ENCODE results near the gene ACTRT2.

ACTRT2 gene

DNA sequence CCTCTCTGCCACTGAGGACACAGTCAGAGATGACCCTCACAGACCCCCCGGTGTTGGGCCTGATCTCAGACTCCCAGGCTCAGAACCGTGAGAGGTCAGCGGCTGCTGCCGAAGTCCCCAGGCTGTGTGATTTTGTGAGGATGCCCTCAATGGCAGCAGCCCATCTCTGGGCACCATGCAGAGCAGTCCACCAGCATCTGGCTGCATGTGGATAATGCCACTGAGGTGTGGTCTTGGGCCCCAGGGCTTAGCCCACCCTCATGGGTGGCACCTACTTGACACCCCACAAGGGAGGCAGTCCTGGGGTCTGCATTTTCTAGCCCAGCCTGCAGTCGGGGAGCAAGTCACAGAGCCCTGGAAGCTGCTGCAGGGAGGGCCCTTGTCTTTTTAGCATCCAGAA lies 5.5 kb upstream of the ACTRT2 start:
- no peak for DNase-seq

DNA sequence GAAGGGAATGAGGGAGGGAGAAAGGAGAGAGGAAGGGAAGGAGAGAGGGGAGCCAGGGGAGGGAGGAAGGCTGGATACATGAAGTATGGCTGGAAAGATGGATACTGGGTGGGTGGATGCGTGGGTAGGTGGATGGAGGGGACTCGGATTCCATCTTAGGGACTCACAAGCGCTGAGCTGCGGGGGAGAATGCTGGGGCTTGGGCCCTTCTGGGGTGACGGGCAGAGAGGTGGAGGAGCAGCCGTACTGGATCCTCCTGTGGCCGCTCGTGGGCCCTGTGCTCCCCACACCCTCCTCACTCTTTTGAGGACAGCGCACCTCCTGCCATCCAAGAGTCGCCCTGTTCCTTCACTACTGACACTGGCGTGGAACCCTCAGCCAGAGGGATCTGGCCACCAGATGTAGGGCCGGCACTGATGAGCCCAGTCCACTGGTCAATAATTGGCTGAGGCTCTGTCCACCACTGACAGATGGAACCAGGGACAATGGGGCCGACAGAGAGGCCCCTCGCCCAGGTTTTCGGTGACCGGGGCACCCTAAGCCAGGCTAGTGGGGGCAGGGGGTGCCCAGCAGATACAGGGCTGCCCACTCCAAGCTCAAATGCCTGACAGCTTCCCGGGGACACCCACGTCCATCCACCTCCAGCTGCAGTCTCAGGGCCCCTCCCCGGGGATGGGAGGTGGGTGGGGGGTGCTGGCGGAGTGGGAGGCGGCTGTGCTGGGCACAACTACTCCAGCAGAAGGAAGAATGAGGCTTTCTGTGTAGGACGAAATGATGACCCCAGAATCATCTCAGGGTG lies 4.4 kb upstream of the ACTRT2 start:
- no peak for DNase-seq

- no peak for DNase-seq
Measured at GRCh38 chr1:3017440-3018050, 3.7 kb upstream of the ACTRT2 start.

- DNase-seq, result no peak
Measured at GRCh38 chr1:3018051-3018471, 3.2 kb upstream of the ACTRT2 start.

DNA sequence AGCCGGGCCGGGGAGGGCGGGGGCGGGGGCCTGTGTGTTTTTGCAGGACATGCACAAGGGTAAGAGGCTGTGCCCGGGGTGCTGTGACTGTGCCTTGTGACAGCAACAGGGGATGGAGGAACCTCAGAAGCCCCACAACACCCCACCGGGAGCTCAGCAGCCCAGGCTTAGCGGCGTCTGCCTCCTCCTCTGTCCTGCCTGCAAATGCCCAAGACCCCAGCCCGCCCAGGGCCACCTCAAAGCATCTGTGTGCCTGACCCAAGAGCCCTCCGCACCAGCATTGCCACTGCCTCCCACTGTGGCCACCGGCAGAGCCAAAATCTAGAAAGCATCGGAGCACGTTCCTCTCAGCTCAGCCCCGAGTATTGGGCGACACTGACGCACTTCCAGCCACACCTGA lies 2.7 kb upstream of the ACTRT2 start:
- no peak for DNase-seq

GRCh38 chr1:3019007-3019515 lies 2.2 kb upstream of the ACTRT2 start:
- no peak for DNase-seq

GRCh38 chr1:3019516-3020051 lies 1.7 kb upstream of the ACTRT2 start:
- no peak for DNase-seq

- no peak for DNase-seq
Measured at GRCh38 chr1:3020263-3020909, 881 bp upstream of the ACTRT2 start.

- no peak for DNase-seq
Measured at GRCh38 chr1:3021801-3022401, 634 bp downstream of the ACTRT2 start.

- DNase-seq, result no peak
Measured at GRCh38 chr1:3022511-3022973, 1.3 kb downstream of the ACTRT2 start.

GRCh38 chr1:3022976-3023375 lies 1.7 kb downstream of the ACTRT2 start:
- no peak for DNase-seq

- no peak for DNase-seq
Measured at GRCh38 chr1:3024019-3024418, 2.8 kb downstream of the ACTRT2 start.

DNA sequence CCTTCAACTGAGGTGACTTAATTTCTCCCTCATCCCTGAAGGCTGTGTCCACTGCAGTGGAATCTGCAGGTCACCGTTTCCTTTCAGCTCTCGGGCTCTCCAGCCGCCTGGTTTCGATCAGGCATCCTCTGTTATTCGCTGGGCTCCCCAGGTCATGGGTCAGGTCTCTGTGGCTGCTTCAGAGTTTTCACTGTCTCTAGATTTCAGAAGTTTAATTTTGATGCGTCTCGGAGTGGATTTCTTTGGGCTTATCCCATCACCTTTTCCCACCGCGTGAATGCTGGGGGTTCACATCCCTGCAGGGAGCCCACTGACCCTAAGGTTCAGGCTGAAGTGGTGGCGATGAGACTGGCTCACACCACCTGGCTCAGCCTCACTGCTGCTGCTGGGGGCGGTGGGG lies 3.3 kb downstream of the ACTRT2 start:
- no peak for DNase-seq

DNA sequence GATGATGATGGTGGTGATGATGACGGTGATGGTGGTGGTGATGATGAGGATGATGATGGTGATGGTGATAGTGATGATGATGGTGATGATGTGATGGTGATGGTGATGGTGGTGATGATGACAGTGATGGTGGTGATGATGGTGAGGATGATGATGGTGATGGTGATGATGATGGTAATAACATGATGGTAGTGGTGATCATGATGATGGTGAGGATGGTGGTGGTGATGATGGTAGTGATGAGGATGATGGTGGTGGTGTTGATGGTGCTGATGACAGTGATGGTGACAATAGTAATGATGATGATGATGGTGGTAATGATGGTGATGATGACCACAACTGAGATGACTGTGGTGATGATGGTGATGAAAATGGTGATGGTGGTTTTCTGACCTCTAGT lies 4.9 kb downstream of the ACTRT2 start:
- DNase-seq, result no peak

GRCh38 chr1:3026581-3027391 lies 5.5 kb downstream of the ACTRT2 start:
- no peak for DNase-seq

DNA sequence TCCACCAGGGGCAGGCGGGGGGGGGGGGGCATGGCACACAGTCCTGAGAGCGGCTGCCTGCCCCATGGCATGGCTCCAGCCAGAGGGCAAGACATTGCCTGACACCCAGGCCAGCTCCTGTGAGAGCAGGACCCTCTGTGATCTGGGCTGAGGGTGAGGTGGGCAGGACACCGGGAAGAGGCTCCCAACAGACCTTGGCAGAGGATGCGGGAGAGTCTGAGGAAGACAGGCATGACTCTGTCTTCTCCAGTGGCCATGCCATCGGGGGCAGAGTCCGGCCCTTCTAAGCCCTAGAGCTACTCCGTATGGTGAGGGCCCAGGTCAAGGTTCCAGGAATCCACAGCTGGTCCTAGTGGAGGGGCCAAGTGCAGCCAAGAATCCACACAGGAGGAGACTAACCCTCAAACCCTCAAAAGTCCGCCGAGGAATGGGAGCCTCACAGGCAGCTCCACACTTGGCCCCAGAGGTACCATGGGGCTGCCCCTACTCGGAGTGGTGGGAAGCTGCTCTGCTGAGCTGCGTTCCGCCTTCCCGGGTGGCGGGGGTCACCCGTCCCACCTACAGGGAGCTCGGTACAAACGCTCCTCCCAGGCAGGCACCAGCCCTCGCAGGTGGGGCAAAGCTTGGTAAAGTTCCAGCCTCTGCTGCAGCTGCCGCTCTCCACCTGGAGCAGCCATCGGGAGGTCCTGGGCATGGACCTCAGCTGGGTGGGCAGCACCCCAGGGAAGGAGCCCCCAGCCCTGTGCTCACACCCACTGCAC lies 6.5 kb downstream of the ACTRT2 start:
- DNase-seq, result no peak

DNA sequence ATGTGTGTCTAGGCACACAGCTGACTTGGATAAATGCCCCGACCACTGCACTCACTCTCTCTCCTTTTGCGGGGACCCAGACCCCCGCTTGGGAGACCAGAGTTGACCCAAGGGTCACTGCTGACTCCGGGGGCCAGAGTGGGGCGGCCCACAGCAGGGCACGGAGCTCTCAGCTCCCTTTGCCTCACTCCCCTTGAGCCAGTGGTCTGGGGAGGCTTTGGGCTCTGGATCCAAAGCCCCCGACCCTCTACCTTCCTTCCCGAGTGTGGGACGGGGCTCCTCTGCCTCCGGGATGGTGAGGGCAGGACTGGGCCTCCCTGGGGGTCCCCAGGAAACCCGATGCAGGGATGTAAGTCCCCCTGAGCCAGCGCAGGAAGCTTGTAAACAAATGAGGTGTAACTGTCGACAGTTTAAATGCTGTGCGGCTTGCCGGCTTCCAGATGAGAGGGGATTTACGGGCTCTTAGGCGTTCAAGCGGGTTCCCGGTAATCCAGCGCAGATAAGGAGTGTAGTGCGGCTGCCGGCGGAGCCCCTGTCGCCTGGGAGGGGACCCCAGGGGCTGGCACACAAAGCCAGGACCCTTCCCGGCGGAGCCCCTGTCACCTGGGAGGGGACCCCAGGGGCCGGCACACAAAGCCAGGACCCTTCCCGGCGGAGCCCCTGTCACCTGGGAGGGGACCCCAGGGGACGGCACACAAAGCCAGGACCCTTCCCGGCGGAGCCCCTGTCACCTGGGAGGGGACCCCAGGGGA lies 7.4 kb downstream of the ACTRT2 start:
- no peak for DNase-seq

DNA sequence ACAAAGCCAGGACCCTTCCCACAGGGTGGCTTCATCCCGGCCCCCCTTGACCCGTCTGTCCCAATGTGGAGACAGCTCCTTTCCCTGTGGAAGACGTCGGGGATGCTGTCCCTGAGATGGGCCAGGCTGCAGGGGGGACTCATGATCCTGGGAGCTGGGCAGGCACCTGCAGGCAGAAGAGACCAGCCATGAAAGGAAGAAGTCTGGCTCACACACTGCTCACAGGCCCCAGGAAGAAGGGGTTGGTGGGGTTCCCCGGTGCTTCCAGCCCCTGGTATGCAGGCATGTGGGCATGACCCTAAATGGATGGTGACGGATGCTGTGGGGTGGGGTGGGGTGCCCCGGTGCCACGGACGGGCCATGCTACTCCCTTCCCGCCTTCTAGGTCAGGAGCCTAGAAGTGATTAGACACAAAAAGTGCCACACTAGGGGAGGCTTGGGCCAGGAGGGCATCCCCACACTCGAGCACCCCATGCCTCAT lies 8.3 kb downstream of the ACTRT2 start:
- DNase-seq, result no peak
